ELF-1 (cell line): ENCODE measurements around the gene CLMN.

ENCODE experiments used
- DNase-seq: peaks from one replicate; pipeline ENCODE4 v3.0.0-alpha.2; 2016; ENCODE audit warnings: low read depth, low spot score

Gene CLMN

DNA sequence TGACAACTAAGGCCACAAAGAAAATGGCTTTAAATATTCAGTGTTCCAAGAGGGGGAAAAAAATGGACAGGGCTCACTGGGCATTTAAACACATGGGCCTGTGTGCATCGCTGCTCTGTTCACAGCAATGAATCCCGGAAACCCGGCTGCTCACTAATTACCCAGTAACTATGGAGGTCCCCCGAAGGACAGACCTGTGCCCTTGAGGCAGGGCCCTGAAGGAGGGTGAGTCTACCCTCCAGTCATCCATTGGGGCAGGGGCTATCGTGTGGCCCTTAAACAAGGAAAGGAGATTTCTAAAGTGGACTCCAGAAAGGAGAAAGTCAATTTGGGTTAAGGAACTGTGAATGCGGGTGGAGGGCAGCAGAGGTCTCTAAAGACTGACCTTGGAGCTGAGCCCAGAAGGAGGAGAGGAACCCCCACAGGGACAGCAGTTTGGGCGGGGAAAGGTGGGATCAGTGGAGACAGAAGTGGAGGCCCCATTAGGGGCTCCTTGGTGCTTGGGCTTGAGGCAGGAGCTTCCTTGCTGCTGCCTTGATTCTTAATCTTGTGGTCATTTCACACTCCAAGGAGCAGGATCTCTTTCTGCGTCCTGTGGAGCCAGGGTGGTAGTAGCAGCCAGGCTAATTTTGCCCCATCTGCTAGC, 1.4 kb upstream of the CLMN start:
- DNase-seq, result no peak

- DNase-seq, result no peak
Observed at GRCh38 chr14:95320078-95320895, 579 bp upstream of the CLMN start.

DNA sequence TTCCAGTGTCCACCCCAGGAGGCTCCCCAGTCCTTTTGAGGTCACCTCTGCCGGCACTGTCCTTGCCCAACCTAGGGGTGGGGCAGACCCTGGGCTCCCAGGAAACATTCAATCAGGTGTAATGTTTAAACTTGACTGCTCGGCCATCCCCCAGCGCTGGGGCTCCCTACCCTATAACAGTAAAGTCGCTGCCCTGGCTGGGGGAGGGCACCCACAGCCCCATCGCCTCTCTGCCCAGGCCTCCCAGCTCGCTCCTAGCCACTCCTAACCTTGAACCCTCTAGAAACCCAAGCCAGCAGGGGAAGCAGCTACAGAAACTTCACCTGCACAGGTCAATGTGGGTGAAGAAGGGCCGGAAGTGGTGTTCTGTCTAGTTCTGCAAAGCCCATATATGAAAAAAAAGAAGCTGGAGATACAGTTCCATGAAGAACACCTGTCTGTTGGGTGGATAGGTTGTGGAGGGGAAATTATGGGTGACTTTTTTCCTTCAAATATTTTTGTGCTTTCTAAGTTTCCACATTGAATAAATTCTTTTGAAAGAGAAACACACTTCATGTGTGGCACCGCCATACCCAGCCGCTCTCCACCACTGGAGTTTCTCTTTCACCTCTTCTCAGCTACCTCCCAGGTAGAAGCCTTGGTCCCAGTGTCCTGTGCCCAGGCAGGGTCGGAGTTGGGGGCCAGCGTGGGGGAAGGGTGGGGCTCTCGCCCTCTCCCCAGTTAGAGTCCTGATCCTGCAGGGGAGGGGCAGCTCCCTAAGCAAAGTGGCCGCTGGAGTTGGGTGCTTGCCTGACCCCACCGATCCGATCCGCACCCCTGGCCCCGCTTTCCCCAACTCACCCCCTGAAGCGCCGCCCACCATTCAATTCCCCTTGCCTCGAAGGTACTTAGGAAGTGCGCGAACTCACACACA, 1.1 kb downstream of the CLMN start:
- no peak for DNase-seq

DNA sequence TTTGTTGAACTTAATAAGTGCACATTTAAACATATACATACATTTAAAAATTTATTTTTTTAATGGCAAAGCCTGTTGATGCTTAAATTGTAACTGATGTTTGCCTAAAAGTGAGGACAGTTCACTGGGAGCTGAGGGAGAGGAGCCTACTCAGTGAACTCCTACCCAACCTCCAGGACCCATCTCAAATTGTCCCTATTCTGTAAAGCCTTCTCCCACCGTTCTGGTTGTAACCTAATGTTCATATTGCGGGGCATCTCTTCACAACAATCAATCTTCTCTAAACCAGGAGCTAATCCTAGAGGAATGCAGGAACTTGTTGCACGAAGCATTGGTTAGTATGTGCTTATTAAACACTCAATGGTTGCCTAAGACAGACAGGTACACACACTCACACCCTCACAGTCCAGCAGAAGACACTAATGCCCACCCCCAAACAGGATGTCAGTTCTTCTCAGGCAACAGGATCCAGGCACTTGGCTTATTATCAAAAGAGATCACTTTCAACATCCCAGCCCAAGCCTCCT, 1.8 kb downstream of the CLMN start:
- DNase-seq, result no peak

GRCh38 chr14:95316821-95317220, 2.9 kb downstream of the CLMN start:
- no peak for DNase-seq

DNA sequence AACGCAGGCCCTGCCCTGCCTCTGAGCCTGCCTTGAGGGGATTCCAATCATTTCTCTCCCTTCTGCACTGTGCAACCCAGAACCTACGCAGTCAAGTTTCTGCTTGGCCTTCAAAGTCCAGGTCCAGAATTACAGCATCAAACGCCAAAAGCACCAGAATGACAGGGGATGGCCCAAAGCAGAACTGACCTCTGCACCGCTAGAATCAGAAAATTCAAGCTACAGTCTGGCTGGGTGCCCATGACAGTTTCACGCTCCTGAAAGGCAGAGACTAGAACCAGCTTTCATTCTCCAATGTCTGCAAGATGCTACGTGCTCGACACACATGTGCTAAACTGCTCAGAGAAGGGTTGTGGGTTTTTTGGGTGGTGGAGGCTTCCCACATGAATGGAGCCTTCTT, 4.1 kb downstream of the CLMN start:
- DNase-seq, result no peak

DNA sequence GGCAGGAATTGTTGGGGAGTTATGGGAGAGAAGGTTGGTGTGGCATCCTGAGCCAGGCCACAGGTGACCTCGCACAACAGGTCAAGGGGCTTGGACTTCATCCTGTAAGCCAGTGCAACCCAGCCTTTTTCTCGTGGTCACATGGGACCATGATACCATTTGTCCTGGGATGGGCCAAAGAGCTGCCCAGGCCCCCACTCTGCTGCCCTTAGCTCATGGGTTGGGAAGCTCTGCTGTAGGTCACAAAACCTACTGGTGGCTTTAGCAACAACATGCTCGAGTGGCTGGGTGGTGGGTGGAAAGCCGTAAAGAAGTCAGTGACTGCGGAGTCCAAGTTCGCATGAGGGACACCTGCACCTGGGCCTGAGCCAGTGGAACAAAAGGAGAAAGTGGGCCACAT, 4.6 kb downstream of the CLMN start:
- DNase-seq, result no peak

DNA sequence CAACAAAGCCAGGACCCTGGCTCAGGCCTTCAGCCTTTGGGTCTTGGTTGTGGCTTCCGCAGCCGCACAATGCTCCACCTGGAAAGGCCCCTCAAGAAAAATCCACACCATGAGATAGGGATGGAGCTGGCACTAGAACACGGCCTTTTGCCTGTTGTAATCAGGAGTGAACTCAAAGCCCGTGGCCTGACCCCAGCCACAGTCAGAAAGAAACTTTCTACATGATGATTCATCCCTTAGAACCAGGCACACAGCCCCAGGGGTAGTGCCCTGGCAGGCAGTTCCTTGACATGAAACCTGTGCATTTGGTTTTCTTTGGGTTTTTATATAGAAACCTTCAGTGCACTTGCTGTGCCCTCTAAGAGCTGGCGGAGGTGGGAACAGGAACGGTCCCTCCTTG, 5.1 kb downstream of the CLMN start:
- no peak for DNase-seq

DNA sequence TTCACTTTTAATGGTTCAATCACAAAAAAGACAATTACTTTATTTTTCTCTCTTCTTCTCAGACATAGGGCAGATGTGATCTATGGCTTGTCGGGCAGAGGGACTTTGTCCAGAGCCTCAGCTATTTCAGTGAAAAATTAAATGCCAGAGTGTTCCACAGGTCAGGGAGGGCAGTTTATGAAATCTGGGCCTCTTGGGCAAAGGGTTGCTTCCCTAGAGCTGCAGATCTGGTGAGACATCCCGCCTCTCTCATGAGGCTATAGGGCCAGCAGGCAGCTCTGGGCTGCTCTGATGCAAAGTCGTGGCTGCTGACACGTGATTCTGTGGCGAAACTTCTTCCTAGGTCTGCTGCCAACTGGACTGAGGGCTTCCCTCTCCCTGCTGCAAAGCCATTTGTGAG, 6.0 kb downstream of the CLMN start:
- DNase-seq, result no peak

DNA sequence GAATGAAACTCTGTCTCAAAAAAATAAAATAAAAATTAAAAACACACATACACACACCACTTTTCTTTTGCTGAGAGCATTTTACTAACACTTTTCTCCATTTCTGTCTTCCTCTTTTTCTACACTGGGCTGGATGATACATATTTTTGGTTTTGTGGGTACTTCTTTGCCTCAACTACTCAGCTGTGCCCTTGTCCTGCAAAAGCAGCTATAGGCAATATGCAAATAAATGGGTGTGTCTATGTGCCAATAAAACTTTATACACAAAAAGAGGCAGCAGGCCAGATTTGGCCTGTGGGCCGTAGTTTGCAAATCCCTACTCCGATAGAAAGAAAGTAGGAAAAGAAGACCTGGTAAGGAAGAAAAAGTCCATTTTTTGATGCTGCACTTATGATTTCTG, 6.5 kb downstream of the CLMN start:
- no peak for DNase-seq

- no peak for DNase-seq
Observed at GRCh38 chr14:95312311-95312710, 7.4 kb downstream of the CLMN start.

DNA sequence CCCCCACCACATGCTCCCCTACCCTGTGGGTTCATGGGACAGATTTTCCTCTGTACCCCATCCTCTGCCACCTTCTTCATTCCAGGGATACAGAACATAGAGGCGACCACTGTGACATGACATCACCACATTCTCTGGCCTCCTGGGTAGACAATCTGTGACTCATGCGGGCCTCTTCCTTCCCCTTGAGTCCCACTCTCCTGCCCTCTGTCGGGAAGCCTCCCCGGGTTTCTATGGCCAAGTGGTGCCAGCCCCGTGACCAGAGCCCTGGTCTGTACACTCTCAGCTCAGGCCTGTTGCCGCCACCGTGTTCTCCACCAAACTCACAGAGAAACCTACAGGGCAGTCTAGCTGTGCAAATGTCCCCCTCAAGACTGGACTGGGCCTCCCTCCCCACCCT, 8.0 kb downstream of the CLMN start:
- DNase-seq, result no peak

- DNase-seq, result no peak
Observed at GRCh38 chr14:95310635-95311380, 8.9 kb downstream of the CLMN start.

GRCh38 chr14:95309261-95310051, 10.3 kb downstream of the CLMN start:
- DNase-seq, result no peak

GRCh38 chr14:95308073-95308472, 11.6 kb downstream of the CLMN start:
- no peak for DNase-seq

DNA sequence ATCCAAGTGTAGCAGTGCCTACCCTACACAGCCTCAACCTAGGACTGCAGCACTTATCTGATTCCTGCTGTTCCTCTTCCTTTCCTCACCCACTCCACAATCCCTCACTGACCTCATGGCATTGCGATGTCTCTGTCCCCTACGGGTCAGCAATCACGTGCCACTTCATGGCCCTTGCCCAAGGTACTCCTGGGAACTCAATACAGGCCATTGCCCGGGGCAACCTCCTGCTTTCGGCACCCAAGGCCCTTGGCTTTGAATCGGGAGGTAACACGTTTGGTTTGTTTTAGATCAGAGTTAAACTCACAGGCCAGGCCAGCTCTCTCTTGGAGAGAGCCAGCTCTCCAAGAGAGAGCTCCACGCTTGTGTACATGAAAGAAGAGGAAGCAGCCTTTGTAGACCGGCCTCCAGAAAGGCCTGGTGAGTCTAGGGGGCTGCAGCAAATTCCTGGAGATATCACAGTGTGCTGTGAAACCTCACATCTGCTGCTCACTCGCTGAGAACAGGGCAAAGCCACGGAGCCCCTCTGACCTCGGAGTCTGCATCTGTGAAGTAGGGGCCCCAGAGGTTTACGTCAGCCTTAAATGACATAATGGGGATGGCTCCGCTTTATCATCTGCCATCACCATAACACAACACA, 12.2 kb downstream of the CLMN start:
- peak; percentile 54 for DNase-seq

GRCh38 chr14:95305940-95306339, 13.8 kb downstream of the CLMN start:
- no peak for DNase-seq

DNA sequence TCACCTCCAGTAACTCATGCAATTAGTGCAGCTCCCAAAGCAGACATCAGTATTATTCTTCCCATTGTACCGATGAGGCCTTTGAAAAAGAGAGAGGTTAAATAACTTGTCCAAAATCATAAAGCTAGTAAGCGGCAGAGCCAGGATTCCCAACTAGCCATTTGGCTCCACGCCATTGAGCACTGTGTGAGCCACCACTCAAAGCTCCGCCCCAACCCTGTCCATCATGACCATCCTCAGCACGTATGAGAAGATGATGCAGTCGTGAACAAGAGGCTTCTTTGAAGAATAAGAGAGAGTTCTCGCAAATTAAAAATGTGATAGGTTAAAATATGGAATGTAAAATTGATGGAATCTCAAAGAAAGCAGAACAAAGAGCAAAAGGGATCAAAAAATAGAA, 14.6 kb downstream of the CLMN start:
- DNase-seq, result no peak

DNA sequence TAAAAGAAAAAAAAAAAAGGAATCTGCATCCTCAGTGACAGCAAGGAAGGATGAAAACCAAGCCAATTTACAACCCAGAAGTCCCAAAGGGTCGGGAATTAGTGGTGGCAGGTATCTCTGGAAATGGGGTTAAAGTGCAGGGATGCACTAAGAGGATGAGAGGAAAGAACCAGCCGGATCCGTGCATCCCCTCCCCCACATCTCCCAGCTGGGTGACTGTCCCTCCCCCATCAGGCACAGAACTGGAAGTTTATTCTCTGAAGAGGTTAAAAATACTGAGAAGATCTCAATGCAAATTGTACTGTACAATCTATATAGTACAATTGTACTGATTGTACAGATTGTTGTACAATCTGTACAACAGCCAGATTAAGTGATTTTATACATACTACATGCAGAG, 15.4 kb downstream of the CLMN start:
- DNase-seq, result no peak

GRCh38 chr14:95303552-95303951, 16.2 kb downstream of the CLMN start:
- DNase-seq, result no peak
